ENCODE results near the gene ANO6. TPM values are rescaled to one million over a fixed set of nuclear protein-coding genes. Genes with fewer than 3 reads are reported as not detected.

ANO6 gene
- total and polyA plus RNA-seq, 2 of the 4 experiments (the other 2 are of a cell fraction): 21.6 to 41.0 TPM

DNA sequence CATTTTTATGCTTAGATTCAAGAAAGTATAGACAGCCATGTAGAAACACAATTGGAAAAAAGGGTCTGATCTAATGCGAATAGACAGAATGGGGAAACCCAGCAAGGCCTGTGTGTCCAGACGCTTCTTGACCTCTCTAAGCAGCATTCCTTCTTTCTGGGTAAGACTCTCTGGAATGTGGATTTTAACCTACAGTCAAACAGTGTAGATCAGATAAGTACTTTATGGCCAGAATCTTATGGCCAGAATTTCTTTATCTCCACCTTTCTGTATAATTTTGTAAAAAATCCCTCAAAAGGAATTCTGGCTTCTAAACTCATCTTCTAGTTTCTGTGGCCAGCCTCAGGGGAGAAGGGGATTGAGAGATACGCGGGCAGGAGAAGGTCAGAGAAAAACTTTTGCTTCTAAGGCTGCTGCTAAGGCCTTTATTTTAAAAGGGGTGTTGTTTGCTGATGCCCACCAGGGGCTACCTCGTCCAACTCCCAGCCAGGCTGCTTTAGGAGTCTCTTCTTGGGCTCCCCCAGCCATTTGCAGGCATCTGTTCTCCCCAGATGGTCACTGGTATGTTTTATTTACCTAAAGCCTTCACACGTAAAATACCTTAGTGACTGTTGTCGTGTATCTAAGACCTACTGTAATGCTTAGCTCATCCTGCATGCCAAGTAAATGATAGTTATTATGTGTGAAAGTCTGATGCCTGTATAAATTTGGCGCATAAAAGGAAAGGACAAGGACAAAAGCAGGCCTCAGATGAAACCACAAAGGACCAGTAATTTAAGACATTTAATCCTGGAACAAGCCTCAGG is 68.4 kb downstream of the ANO6 start:
- peaks cover 14% of the 10 kb centered on the region for H3K9me1 ChIP-seq (ENCODE audit: insufficient read depth, low read length)
- peak overlapping the region; percentile 40; the same call in 1 of the 2 replicates for H2AK5ac ChIP-seq (ENCODE audit: low read depth, low read length)
- peak overlapping the region; percentile 19 to 78; a peak in 3 of 4 replicates for H4K8ac ChIP-seq (ENCODE audit: low read depth in 2 of 2, low read length in 2 of 2)
- H2BK20ac ChIP-seq (ENCODE audit: low read depth, low read length): peak overlapping the region; percentile 92; the same call in 1 of the 2 replicates
- 0 out of 2 replicates have a peak, but pooled peaks cover 5% of the 10 kb centered on the region for H4K20me1 ChIP-seq (ENCODE audit: insufficient read depth, low read length)
- H4K5ac ChIP-seq (ENCODE audit: low read depth, low read length): peak overlapping the region; percentile 7
- H3K18ac ChIP-seq (ENCODE audit: low read depth, low read length): peak overlapping the region; percentile 85
- no peaks in the 10 kb centered on the region for H3K9me3 ChIP-seq (ENCODE audit: control insufficient read depth, insufficient read depth, low read length)
- in situ Hi-C loops (cut with MboI; ENCODE audit: low sequenced_read_pairs) (no loop called here), dilution Hi-C loops (cut with HindIII; ENCODE audit: low sequenced_read_pairs, unreplicated experiment) (no loop called here), intact Hi-C loops (cut with micrococcal nuclease) (loop anchor here (5.0 kb wide), 1 partner anchor 103 kb away; no protein-coding TSS in a partner anchor)
- peak overlapping the region; percentile 66 for H3K27ac ChIP-seq (ENCODE audit: insufficient read depth, low read length)
- peak; percentile 98 for ATAC-seq (ENCODE audit: low read depth)
- no peak overlapping the region for H3K4me3 ChIP-seq (ENCODE audit: insufficient read depth, low read depth, low read length)
- TF ChIP-seq NFE2L2 (IDR thresholded peaks at IDR 0.05; ENCODE audit: low read depth, low read length): no peak
- peak; percentile 22; the same call in 1 of the 2 replicates for TF ChIP-seq CEBPB (IDR thresholded peaks at IDR 0.05; ENCODE audit: low read depth, low read length)
- peak; percentile 40; the same call in 1 of the 2 replicates for TF ChIP-seq RAD21 (IDR thresholded peaks at IDR 0.05; ENCODE audit: low read length)
- TF ChIP-seq, protein P1, sequence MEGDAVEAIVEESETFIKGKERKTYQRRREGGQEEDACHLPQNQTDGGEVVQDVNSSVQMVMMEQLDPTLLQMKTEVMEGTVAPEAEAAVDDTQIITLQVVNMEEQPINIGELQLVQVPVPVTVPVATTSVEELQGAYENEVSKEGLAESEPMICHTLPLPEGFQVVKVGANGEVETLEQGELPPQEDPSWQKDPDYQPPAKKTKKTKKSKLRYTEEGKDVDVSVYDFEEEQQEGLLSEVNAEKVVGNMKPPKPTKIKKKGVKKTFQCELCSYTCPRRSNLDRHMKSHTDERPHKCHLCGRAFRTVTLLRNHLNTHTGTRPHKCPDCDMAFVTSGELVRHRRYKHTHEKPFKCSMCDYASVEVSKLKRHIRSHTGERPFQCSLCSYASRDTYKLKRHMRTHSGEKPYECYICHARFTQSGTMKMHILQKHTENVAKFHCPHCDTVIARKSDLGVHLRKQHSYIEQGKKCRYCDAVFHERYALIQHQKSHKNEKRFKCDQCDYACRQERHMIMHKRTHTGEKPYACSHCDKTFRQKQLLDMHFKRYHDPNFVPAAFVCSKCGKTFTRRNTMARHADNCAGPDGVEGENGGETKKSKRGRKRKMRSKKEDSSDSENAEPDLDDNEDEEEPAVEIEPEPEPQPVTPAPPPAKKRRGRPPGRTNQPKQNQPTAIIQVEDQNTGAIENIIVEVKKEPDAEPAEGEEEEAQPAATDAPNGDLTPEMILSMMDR (conservative IDR thresholded peaks at IDR 0.05; ENCODE audit: low read depth, low read length): peak; percentile 37
- no peak for TF ChIP-seq BHLHE40 (IDR thresholded peaks at IDR 0.05; ENCODE audit: low read depth, low read length)
- no peak for TF ChIP-seq CHD1 (IDR thresholded peaks at IDR 0.05; ENCODE audit: low read depth, low read length)
- peak overlapping the region; percentile 78 for H3K23ac ChIP-seq (ENCODE audit: low read depth, low read length)
- peak overlapping the region; percentile 84 for H3K4ac ChIP-seq (ENCODE audit: low read depth, low read length)
- H3K27me3 ChIP-seq (ENCODE audit: control insufficient read depth, insufficient read depth, low read length): no peaks in the 10 kb centered on the region
- H3K9ac ChIP-seq (ENCODE audit: low read depth, low read length): peak overlapping the region; percentile 24
- H3K36me3 ChIP-seq (ENCODE audit: control insufficient read depth, insufficient read depth, low read length): peaks cover 3% of the 10 kb centered on the region
- peak overlapping the region; percentile 68 for H2AK9ac ChIP-seq (replicated peaks; ENCODE audit: low read depth, low read length, poor library complexity)
- no CpG with 5 or more reads among the region's 8 CpGs for WGBS, 2 experiments (ENCODE audit: extremely low coverage in 2 of 2, insufficient read length in 1 of 2)
- peaks cover 40 to 77% of the 10 kb centered on the region in 2 experiments for H3K79me1 ChIP-seq (ENCODE audit: low read depth in 1 of 2, low read length in 2 of 2)
- no TSS peak for BruUV-seq (replicated peaks)
- CTCF ChIA-PET: interaction anchor here (0.6 to 1.1 kb wide), 3 partner anchors 15 to 24 kb away, joined by 3 read pairs; no protein-coding TSS in a partner anchor
- H2AFZ ChIP-seq (replicated peaks; ENCODE audit: low read length, poor library complexity): peak overlapping the region; percentile 49
- H3K56ac ChIP-seq (ENCODE audit: extremely low read depth, insufficient read depth, low read length): peak overlapping the region; percentile 79
- peaks cover 21% of the 10 kb centered on the region for H3K4me1 ChIP-seq (ENCODE audit: control insufficient read depth, insufficient read depth, low read length)
- POLR2A ChIA-PET (ENCODE audit: unreplicated experiment): no interaction called here
- DNase-seq: peak; percentile 87
- H2BK15ac ChIP-seq (ENCODE audit: low read depth, low read length): peak overlapping the region; percentile 71; the same call in 2 of the 3 replicates
- H4K91ac ChIP-seq (ENCODE audit: insufficient read depth, low read depth, low read length): peak overlapping the region; percentile 78
- H3K4me2 ChIP-seq (ENCODE audit: low read depth, low read length): peak overlapping the region; percentile 60
- H3K14ac ChIP-seq (replicated peaks; ENCODE audit: low read depth, low read length): peak overlapping the region; percentile 61
- peak overlapping the region; percentile 97 for H2BK5ac ChIP-seq (ENCODE audit: low read depth, low read length, poor library complexity, severe bottlenecking)
- peak overlapping the region; percentile 85 for H2BK120ac ChIP-seq (ENCODE audit: low read depth, low read length)

Data from IMR-90 (cell line).